Stomach (tissue), 4 donors: ENCODE results near the gene GLCCI1.

Experiments
- POLR2A ChIP-seq, 4 donors: fragments of 450-650 bp; IDR thresholded peaks; one replicate each; pipeline ENCODE4 v1.6.1; 2016; ENCODE audit warnings: antibody characterized with exemption in 4 of 4, control low read depth in 2 of 4, mild to moderate bottlenecking in 1 of 4, moderate library complexity in 1 of 4
- POLR2AphosphoS5 ChIP-seq, 3 donors: sonication (generic); formaldehyde crosslinking; IDR thresholded peaks; one replicate each; pipeline ENCODE4 v1.6.1; 2016; ENCODE audit warnings: antibody characterized with exemption in 3 of 3
- TF ChIP-seq, protein P1 (sequence below), 7 experiments: fragments of 450-650 bp in 4 of 7; fragments of 200-600 bp in 3 of 7; sonication (generic) in 3 of 7; IDR thresholded peaks; one replicate each; pipeline ENCODE4 v1.5.1; 2016 to 2019; ENCODE audit warnings: antibody characterized with exemption in 7 of 7, control low read depth in 2 of 7, mild to moderate bottlenecking in 1 of 7

DNA sequence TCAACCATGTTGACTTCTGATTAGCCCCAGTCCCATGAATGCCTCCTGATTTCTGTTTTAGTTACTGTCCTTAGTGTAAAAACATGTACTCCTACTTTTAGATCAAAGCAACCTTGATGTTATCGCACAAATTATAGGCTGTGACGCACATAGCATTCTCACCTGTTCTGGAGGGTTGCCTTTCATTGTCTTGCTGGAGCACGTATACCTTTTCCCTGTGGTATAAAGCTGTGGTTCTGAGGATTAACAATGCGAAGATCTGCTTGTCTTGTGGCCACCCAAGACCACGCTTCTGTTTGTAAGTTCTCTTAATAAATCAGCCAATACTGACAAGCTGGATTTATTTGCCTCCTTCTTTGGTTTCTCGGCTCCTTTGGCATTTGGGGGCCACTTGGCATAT, 30.1 kb upstream of the GLCCI1 start:
- no peak for TF ChIP-seq POLR2A (IDR thresholded peaks at IDR 0.05)
- TF ChIP-seq, protein P1, sequence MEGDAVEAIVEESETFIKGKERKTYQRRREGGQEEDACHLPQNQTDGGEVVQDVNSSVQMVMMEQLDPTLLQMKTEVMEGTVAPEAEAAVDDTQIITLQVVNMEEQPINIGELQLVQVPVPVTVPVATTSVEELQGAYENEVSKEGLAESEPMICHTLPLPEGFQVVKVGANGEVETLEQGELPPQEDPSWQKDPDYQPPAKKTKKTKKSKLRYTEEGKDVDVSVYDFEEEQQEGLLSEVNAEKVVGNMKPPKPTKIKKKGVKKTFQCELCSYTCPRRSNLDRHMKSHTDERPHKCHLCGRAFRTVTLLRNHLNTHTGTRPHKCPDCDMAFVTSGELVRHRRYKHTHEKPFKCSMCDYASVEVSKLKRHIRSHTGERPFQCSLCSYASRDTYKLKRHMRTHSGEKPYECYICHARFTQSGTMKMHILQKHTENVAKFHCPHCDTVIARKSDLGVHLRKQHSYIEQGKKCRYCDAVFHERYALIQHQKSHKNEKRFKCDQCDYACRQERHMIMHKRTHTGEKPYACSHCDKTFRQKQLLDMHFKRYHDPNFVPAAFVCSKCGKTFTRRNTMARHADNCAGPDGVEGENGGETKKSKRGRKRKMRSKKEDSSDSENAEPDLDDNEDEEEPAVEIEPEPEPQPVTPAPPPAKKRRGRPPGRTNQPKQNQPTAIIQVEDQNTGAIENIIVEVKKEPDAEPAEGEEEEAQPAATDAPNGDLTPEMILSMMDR (IDR thresholded peaks at IDR 0.05) = no peak
- no peak for TF ChIP-seq POLR2AphosphoS5 (IDR thresholded peaks at IDR 0.05)
